ENCODE data around the gene ABI3BP. TPM values are rescaled to one million over a fixed set of nuclear protein-coding genes. Genes with fewer than 3 reads are reported as not detected.

Gene ABI3BP
- total RNA-seq, 1 experiment from 2014 or later, result 0.28 TPM

- H4K8ac ChIP-seq (replicated peaks; ENCODE audit: insufficient read length, low read depth, low read length), result no peak overlapping the region
- no peak overlapping the region for H2BK5ac ChIP-seq (ENCODE audit: insufficient read length, low read length)
- no peak overlapping the region for H2BK20ac ChIP-seq (ENCODE audit: low read depth, low read length, poor library complexity, severe bottlenecking)
- no peak overlapping the region for H3K4ac ChIP-seq (ENCODE audit: low read depth, low read length)
- no peaks in the 10 kb centered on the region for H3K79me2 ChIP-seq (ENCODE audit: insufficient read depth, low read length)
- H2AK5ac ChIP-seq (ENCODE audit: insufficient read length, low read length), result no peak overlapping the region
- H3K4me2 ChIP-seq (ENCODE audit: insufficient read depth, insufficient read length, low read length), result no peak overlapping the region
- no peaks in the 10 kb centered on the region for H3K4me1 Mint-ChIP-seq
- H3K9me3 Mint-ChIP-seq, result no peaks in the 10 kb centered on the region
- no peaks in the 10 kb centered on the region for H3K4me1 ChIP-seq (ENCODE audit: insufficient read depth, low read length)
- H3T11ph ChIP-seq (ENCODE audit: low read length), result no peak overlapping the region
- H3K23ac ChIP-seq (ENCODE audit: insufficient read length, low read depth, low read length), result no peak overlapping the region
- no peaks in the 10 kb centered on the region for H3K36me3 Mint-ChIP-seq (ENCODE audit: insufficient read depth in 1 of 3, low read depth in 3 of 3)
- DNase-seq, result no peak
- H3K4me3 Mint-ChIP-seq, result no peak overlapping the region
- H4K5ac ChIP-seq (ENCODE audit: insufficient read length, low read depth, low read length), result no peak overlapping the region
- H2AFZ ChIP-seq (ENCODE audit: low read length), result no peak overlapping the region
- H3K9ac ChIP-seq (ENCODE audit: extremely low read depth, insufficient read length, low read length), result no peak overlapping the region
- no peaks in the 10 kb centered on the region for H3K9me3 ChIP-seq (ENCODE audit: control insufficient read depth, low read depth, low read length)
- H2BK15ac ChIP-seq (ENCODE audit: low read depth, low read length), result no peak overlapping the region
- H3K56ac ChIP-seq (ENCODE audit: insufficient read length, low read depth, low read length), result no peak overlapping the region
- TF ChIP-seq CTCF (conservative IDR thresholded peaks at IDR 0.05), result no peak
- no CpG with 5 or more reads among the region's 4 CpGs for WGBS (ENCODE audit: extremely low coverage, insufficient read length, low lambda C conversion rate)
- no peak overlapping the region for H2BK12ac ChIP-seq (ENCODE audit: insufficient read length, low read depth, low read length)
- no peaks in the 10 kb centered on the region for H3K79me1 ChIP-seq (ENCODE audit: insufficient read depth, low read depth, low read length, poor library complexity, severe bottlenecking)
- no peak overlapping the region for H3K27ac Mint-ChIP-seq
- peaks cover 4% of the 10 kb centered on the region; the same call in 1 of the 2 replicates for H3K27me3 ChIP-seq (ENCODE audit: insufficient read depth, low read length)
- no peak overlapping the region for H3K18ac ChIP-seq (ENCODE audit: insufficient read length, low read depth, low read length)
- H3K27ac ChIP-seq (ENCODE audit: insufficient read length, low read depth, low read length), result no peak overlapping the region
- no peak overlapping the region for H3K14ac ChIP-seq (ENCODE audit: insufficient read depth, low read length)
- no peak overlapping the region for H2BK120ac ChIP-seq (ENCODE audit: low read depth, low read length, poor library complexity, severe bottlenecking)
- H3K23me2 ChIP-seq (ENCODE audit: insufficient read length, low read depth, low read length, poor library complexity, severe bottlenecking), result no peaks in the 10 kb centered on the region
- H4K20me1 ChIP-seq (ENCODE audit: control insufficient read depth, insufficient read depth, insufficient read length), result no peaks in the 10 kb centered on the region
- H3K27me3 Mint-ChIP-seq (ENCODE audit: low read depth), result peaks cover 72% of the 10 kb centered on the region
- no peak overlapping the region for H4K91ac ChIP-seq (ENCODE audit: insufficient read length, low read depth, low read length)
Observed at GRCh38 chr3:100702082-100702979, 290.9 kb downstream of the ABI3BP start.

Measured in H9 (cell line).